ENCODE data around the gene NR6A1. TPM values are rescaled to one million over a fixed set of nuclear protein-coding genes. Genes with fewer than 3 reads are reported as not detected.

The NR6A1 gene
- total and polyA plus RNA-seq, 2 of the 13 experiments (the other 11 are each of a cell fraction or from before 2014, with no cell fraction given) = 28.1 to 31.5 TPM

DNA sequence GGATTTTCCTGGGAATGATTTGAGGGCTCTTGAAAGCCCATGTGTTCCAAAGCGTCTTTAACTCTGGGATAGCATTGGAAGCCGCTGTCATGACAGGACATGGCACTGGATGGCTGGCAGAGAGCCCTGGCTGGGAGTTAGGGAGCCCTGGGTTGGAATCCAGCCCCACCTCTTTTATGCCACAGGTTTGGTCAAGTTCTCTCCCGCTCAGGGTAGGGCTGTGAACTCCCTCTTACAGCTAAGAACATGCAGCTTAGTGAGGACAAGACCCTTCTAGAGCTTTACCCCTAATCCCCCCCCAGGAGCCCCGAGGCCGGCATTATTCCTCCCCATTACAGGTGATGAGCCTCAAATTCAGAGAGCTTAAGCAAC, 43.0 kb upstream of the NR6A1 start:
- no peaks in the 10 kb centered on the region for H4K20me1 ChIP-seq (ENCODE audit: insufficient read depth, low read length)
- ATAC-seq (no peak), DNase-seq (ENCODE audit: low spot score) (no peak), FAIRE-seq (no peak)
- TF ChIP-seq ZBTB14 (CRISPR knock-in tag; IDR thresholded peaks at IDR 0.05) (no peak), ZNF503 (CRISPR knock-in tag; IDR thresholded peaks at IDR 0.05) (no peak), THYN1 (CRISPR knock-in tag; IDR thresholded peaks at IDR 0.05; ENCODE audit: borderline replicate concordance, low read depth) (no peak), ZMYM4 (CRISPR knock-in tag; IDR thresholded peaks at IDR 0.05) (no peak), MAX (IDR thresholded peaks at IDR 0.05) (no peak), SRSF4 (IDR thresholded peaks at IDR 0.05; ENCODE audit: low read depth, low read length, poor library complexity, severe bottlenecking) (no peak), ZNF644 (CRISPR knock-in tag; IDR thresholded peaks at IDR 0.05; ENCODE audit: low read depth) (no peak), HOXD1 (CRISPR knock-in tag; IDR thresholded peaks at IDR 0.05) (no peak), GATA4 (IDR thresholded peaks at IDR 0.05; ENCODE audit: borderline replicate concordance, low read depth) (no peak), ZNF670 (CRISPR knock-in tag; IDR thresholded peaks at IDR 0.05; ENCODE audit: borderline replicate concordance) (no peak), MATR3 (CRISPR knock-in tag; IDR thresholded peaks at IDR 0.05) (no peak), ZNF891 (CRISPR knock-in tag; IDR thresholded peaks at IDR 0.05) (no peak), KDM5A (IDR thresholded peaks at IDR 0.05; ENCODE audit: borderline replicate concordance, low read length) (no peak), ZNF556 (CRISPR knock-in tag; IDR thresholded peaks at IDR 0.05; ENCODE audit: borderline replicate concordance) (no peak)
- TF ChIP-seq, protein P1, sequence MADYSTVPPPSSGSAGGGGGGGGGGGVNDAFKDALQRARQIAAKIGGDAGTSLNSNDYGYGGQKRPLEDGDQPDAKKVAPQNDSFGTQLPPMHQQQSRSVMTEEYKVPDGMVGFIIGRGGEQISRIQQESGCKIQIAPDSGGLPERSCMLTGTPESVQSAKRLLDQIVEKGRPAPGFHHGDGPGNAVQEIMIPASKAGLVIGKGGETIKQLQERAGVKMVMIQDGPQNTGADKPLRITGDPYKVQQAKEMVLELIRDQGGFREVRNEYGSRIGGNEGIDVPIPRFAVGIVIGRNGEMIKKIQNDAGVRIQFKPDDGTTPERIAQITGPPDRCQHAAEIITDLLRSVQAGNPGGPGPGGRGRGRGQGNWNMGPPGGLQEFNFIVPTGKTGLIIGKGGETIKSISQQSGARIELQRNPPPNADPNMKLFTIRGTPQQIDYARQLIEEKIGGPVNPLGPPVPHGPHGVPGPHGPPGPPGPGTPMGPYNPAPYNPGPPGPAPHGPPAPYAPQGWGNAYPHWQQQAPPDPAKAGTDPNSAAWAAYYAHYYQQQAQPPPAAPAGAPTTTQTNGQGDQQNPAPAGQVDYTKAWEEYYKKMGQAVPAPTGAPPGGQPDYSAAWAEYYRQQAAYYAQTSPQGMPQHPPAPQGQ (CRISPR knock-in tag; IDR thresholded peaks at IDR 0.05; ENCODE audit: borderline replicate concordance) = no peak
- H3K4me1 ChIP-seq (ENCODE audit: insufficient read depth, low read length) = peaks cover 63% of the 10 kb centered on the region
- H3K4me2 ChIP-seq (ENCODE audit: low read depth, low read length) = no peak overlapping the region
- H3K27ac ChIP-seq (ENCODE audit: extremely low read length, insufficient read depth, low read length) = no peak overlapping the region
- H3K4me3 ChIP-seq (replicated peaks in 1 of 3; ENCODE audit: insufficient read depth in 1 of 3, low read depth in 2 of 3, low read length in 3 of 3) = no peak overlapping the region
- BruUV-seq (replicated peaks) = no TSS peak
- intact Hi-C loops (cut with micrococcal nuclease; ENCODE audit: unreplicated experiment) (no loop called here), in situ Hi-C loops (cut with HindIII; ENCODE audit: extremely low pct_ligation_motif_present, low pct_unique_long_range_greater_than_20kb) (no loop called here)
- ChIA-PET POLR2A (no interaction called here), CTCF (ENCODE audit: low intra/inter-chr PET ratio, low total read pairs) (no interaction called here)
- H3K27me3 ChIP-seq (ENCODE audit: control insufficient read depth in 1 of 2, insufficient read depth in 2 of 2, low read length in 2 of 2) = no peaks in the 10 kb centered on the region
- H3K79me2 ChIP-seq (ENCODE audit: insufficient read depth, low read length) = no peaks in the 10 kb centered on the region
- no peaks in the 10 kb centered on the region for H3K36me3 ChIP-seq (replicated peaks in 1 of 2; ENCODE audit: control insufficient read depth in 1 of 2, insufficient read depth in 2 of 2, low read length in 2 of 2)
- no peak overlapping the region for H2AFZ ChIP-seq (ENCODE audit: low read length)
- 67% methylated on average over 4 of the region's 5 CpGs for WGBS (ENCODE audit: low lambda C conversion rate)
- H3K9ac ChIP-seq (ENCODE audit: insufficient read depth, low read depth, low read length) = no peak overlapping the region
- H3K9me3 ChIP-seq (ENCODE audit: low read length) = no peaks in the 10 kb centered on the region
